ENCODE results near the gene KLHL7. TPM values are rescaled to one million over a fixed set of nuclear protein-coding genes. Genes with fewer than 3 reads are reported as not detected.

The KLHL7 gene
- total RNA-seq, 3 donors from 2014 or later = 15.6 to 25.5 (median 21.3) TPM

DNA sequence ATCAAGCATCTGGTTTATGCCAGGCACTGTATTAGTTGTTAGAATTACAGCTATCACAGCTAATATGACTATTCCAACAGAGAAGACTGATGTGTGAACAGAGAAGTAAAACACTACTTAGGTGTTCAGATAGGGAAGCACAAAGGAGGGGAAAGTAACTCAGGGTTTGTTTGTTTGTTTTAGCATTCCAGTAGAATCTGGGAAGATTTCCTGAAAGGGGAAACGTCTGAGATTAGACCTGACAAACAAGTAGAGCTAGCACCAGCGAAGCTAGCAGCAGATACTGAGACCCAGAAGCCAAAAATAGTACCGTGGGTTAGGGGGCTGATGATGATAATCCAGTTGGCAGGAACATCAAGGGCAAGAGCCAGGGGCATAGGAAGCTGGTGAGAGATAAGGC lies 28.8 kb upstream of the KLHL7 start:
- no peak overlapping the region for H3K4me3 ChIP-seq
- DNase-seq = no peak
- H3K4me1 ChIP-seq (ENCODE audit: low read depth) = peaks cover 7% of the 10 kb centered on the region
- no peaks in the 10 kb centered on the region for H3K36me3 ChIP-seq (ENCODE audit: low read depth)
- ATAC-seq = no peak
- TF ChIP-seq CTCF (IDR thresholded peaks at IDR 0.05) = no peak
- no peaks in the 10 kb centered on the region for H3K9me3 ChIP-seq
- intact Hi-C loops (cut with DNase I, micrococcal nuclease) = no loop called here

- H3K9me3 ChIP-seq = no peaks in the 10 kb centered on the region
- no peak for TF ChIP-seq CTCF (IDR thresholded peaks at IDR 0.05)
- intact Hi-C loops (cut with DNase I, micrococcal nuclease) = no loop called here
- H3K4me3 ChIP-seq = no peak overlapping the region
- no peak for DNase-seq
- no peak for ATAC-seq
- no peaks in the 10 kb centered on the region for H3K36me3 ChIP-seq (ENCODE audit: low read depth)
- H3K4me1 ChIP-seq (ENCODE audit: low read depth) = no peaks in the 10 kb centered on the region
These were observed 12.5 kb upstream of the KLHL7 start for GRCh38 chr7:23093111-23093510.

GRCh38 chr7:23093546-23093945 lies 12.0 kb upstream of the KLHL7 start:
- no peak for TF ChIP-seq CTCF (IDR thresholded peaks at IDR 0.05)
- no peaks in the 10 kb centered on the region for H3K4me1 ChIP-seq (ENCODE audit: low read depth)
- no peaks in the 10 kb centered on the region for H3K9me3 ChIP-seq
- no peak for DNase-seq
- intact Hi-C loops (cut with DNase I, micrococcal nuclease) = no loop called here
- no peak overlapping the region for H3K4me3 ChIP-seq
- no peaks in the 10 kb centered on the region for H3K36me3 ChIP-seq (ENCODE audit: low read depth)
- no peak for ATAC-seq

GRCh38 chr7:23096518-23097290 lies 8.9 kb upstream of the KLHL7 start:
- Histone ChIP-seq H3K4me3 (no peak overlapping the region), H3K4me1 (ENCODE audit: low read depth) (no peaks in the 10 kb centered on the region), H3K36me3 (ENCODE audit: low read depth) (no peaks in the 10 kb centered on the region), H3K9me3 (no peaks in the 10 kb centered on the region)
- no peak for DNase-seq
- no peak for ATAC-seq
- intact Hi-C loops (cut with DNase I, micrococcal nuclease) = no loop called here
- no peak for TF ChIP-seq CTCF (IDR thresholded peaks at IDR 0.05)

GRCh38 chr7:23098029-23098428 lies 7.6 kb upstream of the KLHL7 start:
- ATAC-seq (no peak), DNase-seq (no peak)
- H3K9me3 ChIP-seq = no peaks in the 10 kb centered on the region
- no peak overlapping the region for H3K4me3 ChIP-seq
- intact Hi-C loops (cut with DNase I, micrococcal nuclease) = no loop called here
- no peak for TF ChIP-seq CTCF (IDR thresholded peaks at IDR 0.05)
- H3K4me1 ChIP-seq (ENCODE audit: low read depth) = no peaks in the 10 kb centered on the region
- H3K36me3 ChIP-seq (ENCODE audit: low read depth) = no peaks in the 10 kb centered on the region

Measured in mucosa of descending colon (tissue), 3 donors.